Thyroid gland (tissue), 4 donors: ENCODE data around the gene PPM1L.

ENCODE experiments used
- CTCF ChIP-seq, 6 experiments: fragments of 200-600 bp in 3 of 6; fragments of 450-650 bp in 3 of 6; sonication (generic) in 3 of 6; IDR thresholded peaks; one replicate each; pipeline ENCODE4 v1.5.1; 2016 to 2019; ENCODE audit warnings: antibody characterized with exemption in 6 of 6, mild to moderate bottlenecking in 2 of 6, inconsistent platforms in 1 of 6, moderate library complexity in 1 of 6
- POLR2A ChIP-seq, 2 donors: fragments of 450-650 bp; IDR thresholded peaks; one replicate each; pipeline ENCODE4 v1.6.1; 2017; ENCODE audit warnings: antibody characterized with exemption in 2 of 2, mild to moderate bottlenecking in 2 of 2, moderate library complexity in 1 of 2

- TF ChIP-seq POLR2A (IDR thresholded peaks at IDR 0.05) (no peak), CTCF (IDR thresholded peaks at IDR 0.05) (no peak)
These were observed 74.8 kb downstream of the PPM1L start for GRCh38 chr3:160830796-160831195.
